ENCODE measurements around the gene DNLZ.
"Not testable (repeated sequence)": the region's sequence is repeated elsewhere in the genome, so short reads cannot be mapped to it uniquely, and the experiment has no call there.

Gene DNLZ

GRCh38 chr9:136331030-136331429 is 32.5 kb downstream of the DNLZ start:
- DNase-seq (ENCODE audit: low spot score) = no peak

GRCh38 chr9:136330406-136330990 is 33.0 kb downstream of the DNLZ start:
- DNase-seq (ENCODE audit: low spot score) = no peak

GRCh38 chr9:136329636-136330405 is 33.7 kb downstream of the DNLZ start:
- DNase-seq (ENCODE audit: low spot score) = no peak

GRCh38 chr9:136329211-136329627 is 34.3 kb downstream of the DNLZ start:
- DNase-seq (ENCODE audit: low spot score) = no peak

- no peak for DNase-seq (ENCODE audit: low spot score)
These were observed 34.9 kb downstream of the DNLZ start for GRCh38 chr9:136328622-136329041.

- DNase-seq (ENCODE audit: low spot score) = no peak
These were observed 35.4 kb downstream of the DNLZ start for GRCh38 chr9:136328011-136328621.

GRCh38 chr9:136327304-136327974 is 36.1 kb downstream of the DNLZ start, which contains the start of gene GPSM1:
TSS of gene GPSM1 (plus strand) at chr9:136327539. CDS start at chr9:136327696, 157 bp downstream.
- DNase-seq (ENCODE audit: low spot score) = no peak

GRCh38 chr9:136326761-136327303 is 36.7 kb downstream of the DNLZ start:
- DNase-seq (ENCODE audit: low spot score) = no peak

- no peak for DNase-seq (ENCODE audit: low spot score)
These were observed 37.3 kb downstream of the DNLZ start for GRCh38 chr9:136326061-136326760.

- DNase-seq (ENCODE audit: low spot score) = no peak
These were observed 38.2 kb downstream of the DNLZ start for GRCh38 chr9:136325358-136325757.

GRCh38 chr9:136324501-136325300 is 38.8 kb downstream of the DNLZ start:
- no peak for DNase-seq (ENCODE audit: low spot score)

- DNase-seq (ENCODE audit: low spot score) = no peak
These were observed 40.2 kb downstream of the DNLZ start for GRCh38 chr9:136323371-136323789.

- DNase-seq (ENCODE audit: low spot score) = no peak
These were observed 40.7 kb downstream of the DNLZ start for GRCh38 chr9:136322756-136323330.

GRCh38 chr9:136321561-136321960 is 42.0 kb downstream of the DNLZ start:
- DNase-seq (ENCODE audit: low spot score) = no peak

- not testable (repeated sequence) for DNase-seq (ENCODE audit: low spot score)
These were observed 42.6 kb downstream of the DNLZ start for GRCh38 chr9:136320972-136321371.

- DNase-seq (ENCODE audit: low spot score) = not testable (repeated sequence)
These were observed 43.6 kb downstream of the DNLZ start for GRCh38 chr9:136319955-136320354.

GRCh38 chr9:136319244-136319643 is 44.3 kb downstream of the DNLZ start:
- DNase-seq (ENCODE audit: low spot score) = not testable (repeated sequence)

GRCh38 chr9:136318776-136319241 is 44.7 kb downstream of the DNLZ start:
- no peak for DNase-seq (ENCODE audit: low spot score)

GRCh38 chr9:136318111-136318775 is 45.3 kb downstream of the DNLZ start:
- DNase-seq (ENCODE audit: low spot score) = no peak

GRCh38 chr9:136317695-136318094 is 45.8 kb downstream of the DNLZ start:
- no peak for DNase-seq (ENCODE audit: low spot score)
